RPMI8226 (cell line): ENCODE data around the gene EFCAB6.

Experiments used
- DNase-seq: peaks from one replicate; pipeline ENCODE4 v3.0.0-alpha.2; 2015

Gene EFCAB6

GRCh38 chr22:43743929-43744643, 68.0 kb downstream of the EFCAB6 start:
- no peak for DNase-seq

GRCh38 chr22:43743131-43743530, 69.0 kb downstream of the EFCAB6 start:
- peak; percentile 17 for DNase-seq

GRCh38 chr22:43742154-43742950, 69.8 kb downstream of the EFCAB6 start:
- DNase-seq: no peak

- DNase-seq: no peak
These were observed 71.4 kb downstream of the EFCAB6 start for GRCh38 chr22:43740587-43741270.

- DNase-seq: no peak
These were observed 72.2 kb downstream of the EFCAB6 start for GRCh38 chr22:43739851-43740379.

- DNase-seq: no peak
These were observed 74.8 kb downstream of the EFCAB6 start for GRCh38 chr22:43737150-43737828.

- DNase-seq: no peak
These were observed 75.5 kb downstream of the EFCAB6 start for GRCh38 chr22:43736651-43737050.

GRCh38 chr22:43734370-43735150, 77.5 kb downstream of the EFCAB6 start:
- DNase-seq: no peak

- DNase-seq: no peak
These were observed 79.0 kb downstream of the EFCAB6 start for GRCh38 chr22:43733138-43733537.

GRCh38 chr22:43731988-43732387, 80.1 kb downstream of the EFCAB6 start:
- no peak for DNase-seq

- DNase-seq: no peak
These were observed 85.1 kb downstream of the EFCAB6 start for GRCh38 chr22:43726964-43727543.

GRCh38 chr22:43726322-43726721, 85.8 kb downstream of the EFCAB6 start:
- DNase-seq: no peak

- DNase-seq: peak; percentile 61
These were observed 88.3 kb downstream of the EFCAB6 start for GRCh38 chr22:43723816-43724215.

- no peak for DNase-seq
These were observed 89.7 kb downstream of the EFCAB6 start for GRCh38 chr22:43722444-43722843.

- peak; percentile 57 for DNase-seq
These were observed 91.4 kb downstream of the EFCAB6 start for GRCh38 chr22:43720716-43721115.

- DNase-seq: no peak
These were observed 98.0 kb downstream of the EFCAB6 start for GRCh38 chr22:43714104-43714503.

GRCh38 chr22:43711681-43712080, 100.4 kb downstream of the EFCAB6 start:
- DNase-seq: no peak

GRCh38 chr22:43707648-43708047, 104.5 kb downstream of the EFCAB6 start:
- DNase-seq: no peak

GRCh38 chr22:43706571-43707328, 105.4 kb downstream of the EFCAB6 start:
- DNase-seq: no peak

GRCh38 chr22:43706151-43706550, 106.0 kb downstream of the EFCAB6 start:
- DNase-seq: no peak

GRCh38 chr22:43704051-43704450, 108.1 kb downstream of the EFCAB6 start:
- no peak for DNase-seq
